ENCODE measurements around the gene DNASE1. TPM values are rescaled to one million over a fixed set of nuclear protein-coding genes. Genes with fewer than 3 reads are reported as not detected.

DNASE1 gene
- polyA plus RNA-seq, 2 of the 4 experiments (the other 2 are of a cell fraction): 6.3 to 7.2 TPM

DNA sequence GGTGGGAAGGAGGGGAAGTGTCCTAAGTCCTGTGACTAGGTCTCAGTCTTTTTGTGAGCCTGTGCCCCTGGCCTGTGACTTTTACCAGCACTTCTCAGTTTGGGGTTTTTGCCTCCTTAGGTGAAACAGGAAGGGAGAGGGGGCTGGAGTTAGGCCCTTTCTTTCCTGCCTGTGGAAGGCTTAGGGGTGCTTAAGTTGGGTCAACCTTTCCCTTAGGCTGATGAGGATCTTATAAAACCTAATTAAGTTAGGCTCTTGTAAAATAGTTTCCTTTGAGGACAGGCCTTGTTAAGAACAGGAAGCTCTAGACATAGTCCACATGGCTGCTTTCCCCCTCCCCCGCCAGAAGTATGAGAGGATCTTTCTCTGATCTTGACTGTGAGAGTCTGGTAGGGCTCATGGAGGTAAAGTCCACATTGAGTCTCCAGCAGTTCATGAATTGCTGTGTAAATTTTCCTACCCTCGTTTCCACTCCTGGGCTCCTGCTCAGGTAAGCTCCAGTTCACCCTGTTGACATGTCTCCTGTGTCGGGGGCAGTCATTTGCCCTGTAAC is 17.0 kb upstream of the DNASE1 start:
- Histone ChIP-seq H3K4me3 (no peak overlapping the region), H3K27ac (peak overlapping the region in 1 of 2 experiments; percentile 34; a peak in 1 of 6 replicates), H3K4me1 (peaks cover 8% of the 10 kb centered on the region), H3K9me3 (no peaks in the 10 kb centered on the region), H3K4me2 (peak overlapping the region; percentile 6; the same call in 1 of the 3 replicates)
- no peak for TF ChIP-seq RNF2 (IDR thresholded peaks at IDR 0.05; ENCODE audit: borderline replicate concordance, low read depth)
- no peak for TF ChIP-seq JUNB (IDR thresholded peaks at IDR 0.05)
- no peak for TF ChIP-seq HOXB13 (CRISPR knock-in tag; IDR thresholded peaks at IDR 0.05; ENCODE audit: low read depth)
- TF ChIP-seq, protein P1, sequence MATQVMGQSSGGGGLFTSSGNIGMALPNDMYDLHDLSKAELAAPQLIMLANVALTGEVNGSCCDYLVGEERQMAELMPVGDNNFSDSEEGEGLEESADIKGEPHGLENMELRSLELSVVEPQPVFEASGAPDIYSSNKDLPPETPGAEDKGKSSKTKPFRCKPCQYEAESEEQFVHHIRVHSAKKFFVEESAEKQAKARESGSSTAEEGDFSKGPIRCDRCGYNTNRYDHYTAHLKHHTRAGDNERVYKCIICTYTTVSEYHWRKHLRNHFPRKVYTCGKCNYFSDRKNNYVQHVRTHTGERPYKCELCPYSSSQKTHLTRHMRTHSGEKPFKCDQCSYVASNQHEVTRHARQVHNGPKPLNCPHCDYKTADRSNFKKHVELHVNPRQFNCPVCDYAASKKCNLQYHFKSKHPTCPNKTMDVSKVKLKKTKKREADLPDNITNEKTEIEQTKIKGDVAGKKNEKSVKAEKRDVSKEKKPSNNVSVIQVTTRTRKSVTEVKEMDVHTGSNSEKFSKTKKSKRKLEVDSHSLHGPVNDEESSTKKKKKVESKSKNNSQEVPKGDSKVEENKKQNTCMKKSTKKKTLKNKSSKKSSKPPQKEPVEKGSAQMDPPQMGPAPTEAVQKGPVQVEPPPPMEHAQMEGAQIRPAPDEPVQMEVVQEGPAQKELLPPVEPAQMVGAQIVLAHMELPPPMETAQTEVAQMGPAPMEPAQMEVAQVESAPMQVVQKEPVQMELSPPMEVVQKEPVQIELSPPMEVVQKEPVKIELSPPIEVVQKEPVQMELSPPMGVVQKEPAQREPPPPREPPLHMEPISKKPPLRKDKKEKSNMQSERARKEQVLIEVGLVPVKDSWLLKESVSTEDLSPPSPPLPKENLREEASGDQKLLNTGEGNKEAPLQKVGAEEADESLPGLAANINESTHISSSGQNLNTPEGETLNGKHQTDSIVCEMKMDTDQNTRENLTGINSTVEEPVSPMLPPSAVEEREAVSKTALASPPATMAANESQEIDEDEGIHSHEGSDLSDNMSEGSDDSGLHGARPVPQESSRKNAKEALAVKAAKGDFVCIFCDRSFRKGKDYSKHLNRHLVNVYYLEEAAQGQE (IDR thresholded peaks at IDR 0.05): no peak
- no peak for TF ChIP-seq MAZ (IDR thresholded peaks at IDR 0.05; ENCODE audit: borderline replicate concordance, low read depth, low read length)
- TF ChIP-seq SMC3 (IDR thresholded peaks at IDR 0.05): no peak
- no peak for TF ChIP-seq ZFP36 (IDR thresholded peaks at IDR 0.05; ENCODE audit: borderline replicate concordance, partially characterized antibody)
- no peak for TF ChIP-seq RFX5 (IDR thresholded peaks at IDR 0.05)
- no peak for TF ChIP-seq ZSCAN20 (CRISPR knock-in tag; IDR thresholded peaks at IDR 0.05)
- TF ChIP-seq HDAC2 (IDR thresholded peaks at IDR 0.05): no peak
- FAIRE-seq: no peak
- ChIA-PET CTCF (interaction anchor here (1.0 to 1.2 kb wide), 2 partner anchors 16 to 616 kb away, joined by 3 to 5 read pairs; no protein-coding TSS in a partner anchor), POLR2A (no interaction called here)
- no peak for DNase-seq (ENCODE audit: low read depth in 1 of 2, low spot score in 1 of 2)
- ATAC-seq: no peak
- 74% methylated on average over 3 of the region's 3 CpGs for WGBS (ENCODE audit: missing lambda C conversion rate)

DNA sequence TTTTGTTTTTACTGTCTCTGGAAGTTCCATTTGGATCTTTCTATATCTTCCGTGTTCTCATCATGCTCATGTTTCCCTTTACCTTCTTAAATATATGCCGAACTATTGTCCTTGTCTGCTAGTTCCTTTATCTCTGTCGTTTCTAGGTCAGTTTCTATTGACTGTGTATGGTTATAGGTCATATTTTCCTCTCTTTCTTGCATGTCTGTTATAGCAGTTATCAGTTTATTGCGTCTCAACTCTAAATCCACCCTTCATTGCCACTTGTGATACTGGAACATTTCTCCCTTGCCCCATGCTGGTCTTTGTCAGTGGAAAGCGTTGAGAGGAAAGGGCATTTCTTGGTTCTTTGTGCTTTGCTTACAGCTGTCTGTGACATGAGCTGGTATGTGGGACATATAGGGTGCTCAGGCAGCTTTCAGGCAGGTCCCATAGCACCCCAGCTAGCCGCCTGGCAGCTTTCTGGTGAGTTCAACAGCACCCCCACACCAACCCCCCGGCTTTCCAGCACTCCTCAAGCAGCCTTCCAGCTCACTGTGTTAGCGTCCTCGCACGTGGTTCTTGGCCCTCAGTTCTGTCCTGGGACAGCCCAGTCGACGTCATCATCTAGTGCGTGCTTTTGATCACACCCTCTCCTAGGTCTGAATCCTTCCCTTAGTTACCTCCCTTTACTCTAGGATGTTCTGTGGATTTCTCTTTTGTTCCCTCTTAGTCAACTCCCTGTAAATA is 15.4 kb upstream of the DNASE1 start:
- Histone ChIP-seq H3K4me1 (peaks cover 8% of the 10 kb centered on the region), H3K4me2 (no peak overlapping the region), H3K4me3 (no peak overlapping the region), H3K27ac (no peak overlapping the region), H3K9me3 (no peaks in the 10 kb centered on the region)
- POLR2A ChIA-PET: no interaction called here
- WGBS (ENCODE audit: missing lambda C conversion rate): 89% methylated on average over 13 of the region's 13 CpGs
- CTCF ChIA-PET: interaction anchor here (1.2 to 1.6 kb wide), 2 partner anchors 12 to 15 kb away, joined by 4 to 5 read pairs; no protein-coding TSS in a partner anchor
- no peak for DNase-seq (ENCODE audit: low read depth in 1 of 2, low spot score in 1 of 2)
- TF ChIP-seq, protein P2, sequence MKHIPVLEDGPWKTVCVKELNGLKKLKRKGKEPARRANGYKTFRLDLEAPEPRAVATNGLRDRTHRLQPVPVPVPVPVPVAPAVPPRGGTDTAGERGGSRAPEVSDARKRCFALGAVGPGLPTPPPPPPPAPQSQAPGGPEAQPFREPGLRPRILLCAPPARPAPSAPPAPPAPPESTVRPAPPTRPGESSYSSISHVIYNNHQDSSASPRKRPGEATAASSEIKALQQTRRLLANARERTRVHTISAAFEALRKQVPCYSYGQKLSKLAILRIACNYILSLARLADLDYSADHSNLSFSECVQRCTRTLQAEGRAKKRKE (CRISPR knock-in tag; IDR thresholded peaks at IDR 0.05; ENCODE audit: low read depth): no peak
- TF ChIP-seq GATA3 (IDR thresholded peaks at IDR 0.05; ENCODE audit: borderline replicate concordance) (no peak), CBX2 (IDR thresholded peaks at IDR 0.05; ENCODE audit: borderline replicate concordance, low read depth) (no peak), HOXB5 (CRISPR knock-in tag; IDR thresholded peaks at IDR 0.05) (no peak), PHF8 (IDR thresholded peaks at IDR 0.05; ENCODE audit: borderline replicate concordance, low read depth) (no peak), NPAS2 (CRISPR knock-in tag; IDR thresholded peaks at IDR 0.05; ENCODE audit: borderline replicate concordance) (no peak), RCOR1 (IDR thresholded peaks at IDR 0.05; ENCODE audit: low read depth, low read length) (no peak), MAZ (IDR thresholded peaks at IDR 0.05; ENCODE audit: borderline replicate concordance, low read depth, low read length) (no peak), CHD2 (IDR thresholded peaks at IDR 0.05; ENCODE audit: low read length, partially characterized antibody) (no peak), ZNF302 (CRISPR knock-in tag; IDR thresholded peaks at IDR 0.05) (no peak), SREBF2 (IDR thresholded peaks at IDR 0.05) (no peak), HOXB13 (CRISPR knock-in tag; IDR thresholded peaks at IDR 0.05; ENCODE audit: low read depth) (no peak), EP300 (IDR thresholded peaks at IDR 0.05) (no peak), POLR2AphosphoS2 (conservative IDR thresholded peaks at IDR 0.05; ENCODE audit: low read length) (no peak), RFX5 (IDR thresholded peaks at IDR 0.05) (no peak)
- TF ChIP-seq, protein P3, sequence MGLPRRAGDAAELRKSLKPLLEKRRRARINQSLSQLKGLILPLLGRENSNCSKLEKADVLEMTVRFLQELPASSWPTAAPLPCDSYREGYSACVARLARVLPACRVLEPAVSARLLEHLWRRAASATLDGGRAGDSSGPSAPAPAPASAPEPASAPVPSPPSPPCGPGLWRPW (IDR thresholded peaks at IDR 0.05): no peak
- TF ChIP-seq, protein P4, sequence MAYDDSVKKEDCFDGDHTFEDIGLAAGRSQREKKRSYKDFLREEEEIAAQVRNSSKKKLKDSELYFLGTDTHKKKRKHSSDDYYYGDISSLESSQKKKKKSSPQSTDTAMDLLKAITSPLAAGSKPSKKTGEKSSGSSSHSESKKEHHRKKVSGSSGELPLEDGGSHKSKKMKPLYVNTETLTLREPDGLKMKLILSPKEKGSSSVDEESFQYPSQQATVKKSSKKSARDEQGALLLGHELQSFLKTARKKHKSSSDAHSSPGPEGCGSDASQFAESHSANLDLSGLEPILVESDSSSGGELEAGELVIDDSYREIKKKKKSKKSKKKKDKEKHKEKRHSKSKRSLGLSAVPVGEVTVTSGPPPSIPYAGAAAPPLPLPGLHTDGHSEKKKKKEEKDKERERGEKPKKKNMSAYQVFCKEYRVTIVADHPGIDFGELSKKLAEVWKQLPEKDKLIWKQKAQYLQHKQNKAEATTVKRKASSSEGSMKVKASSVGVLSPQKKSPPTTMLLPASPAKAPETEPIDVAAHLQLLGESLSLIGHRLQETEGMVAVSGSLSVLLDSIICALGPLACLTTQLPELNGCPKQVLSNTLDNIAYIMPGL (CRISPR knock-in tag; IDR thresholded peaks at IDR 0.05; ENCODE audit: borderline replicate concordance): no peak
- TF ChIP-seq, protein P5, sequence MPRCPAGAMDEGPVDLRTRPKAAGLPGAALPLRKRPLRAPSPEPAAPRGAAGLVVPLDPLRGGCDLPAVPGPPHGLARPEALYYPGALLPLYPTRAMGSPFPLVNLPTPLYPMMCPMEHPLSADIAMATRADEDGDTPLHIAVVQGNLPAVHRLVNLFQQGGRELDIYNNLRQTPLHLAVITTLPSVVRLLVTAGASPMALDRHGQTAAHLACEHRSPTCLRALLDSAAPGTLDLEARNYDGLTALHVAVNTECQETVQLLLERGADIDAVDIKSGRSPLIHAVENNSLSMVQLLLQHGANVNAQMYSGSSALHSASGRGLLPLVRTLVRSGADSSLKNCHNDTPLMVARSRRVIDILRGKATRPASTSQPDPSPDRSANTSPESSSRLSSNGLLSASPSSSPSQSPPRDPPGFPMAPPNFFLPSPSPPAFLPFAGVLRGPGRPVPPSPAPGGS (IDR thresholded peaks at IDR 0.05): no peak
- TF ChIP-seq, protein P6, sequence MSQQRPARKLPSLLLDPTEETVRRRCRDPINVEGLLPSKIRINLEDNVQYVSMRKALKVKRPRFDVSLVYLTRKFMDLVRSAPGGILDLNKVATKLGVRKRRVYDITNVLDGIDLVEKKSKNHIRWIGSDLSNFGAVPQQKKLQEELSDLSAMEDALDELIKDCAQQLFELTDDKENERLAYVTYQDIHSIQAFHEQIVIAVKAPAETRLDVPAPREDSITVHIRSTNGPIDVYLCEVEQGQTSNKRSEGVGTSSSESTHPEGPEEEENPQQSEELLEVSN (IDR thresholded peaks at IDR 0.05; ENCODE audit: borderline replicate concordance, low read depth): no peak
- FAIRE-seq: no peak
- ATAC-seq: no peak
